Liver (tissue), 3 donors: ENCODE results near the gene POLE3.

Experiments
- CTCF ChIP-seq: fragments of 150-350 bp; IDR thresholded peaks from 2 replicates; pipeline ENCODE4 v1.5.1; 2017; ENCODE audit warnings: improper control_type of control experiment, low read depth, low read length; ENCODE audit not compliant: missing input control
- HNF4G ChIP-seq: IDR thresholded peaks from 2 replicates; pipeline ENCODE4 v1.6.1; 2016; ENCODE audit warnings: antibody characterized with exemption
- JUND ChIP-seq, 2 donors: IDR thresholded peaks; 2 replicates each; pipeline ENCODE4 v1.6.1; 2016; ENCODE audit warnings: antibody characterized with exemption in 2 of 2
- RXRA ChIP-seq, 2 donors: IDR thresholded peaks; 2 replicates each; pipeline ENCODE4 v1.6.1; 2017 to 2018; ENCODE audit warnings: antibody characterized with exemption in 2 of 2, mild to moderate bottlenecking in 1 of 2
- donor health status: healthy.
- donor health status: healthy.

- TF ChIP-seq HNF4G (no peak), JUND (IDR thresholded peaks at IDR 0.05) (no peak), CTCF (no peak), RXRA (IDR thresholded peaks at IDR 0.05) (no peak)
Measured at GRCh38 chr9:113444736-113445135, 34.3 kb upstream of the POLE3 start.
